LNCAP (cell line): Measurements from ENCODE around the gene DHRS9.

ENCODE experiments used
- TF ChIP-seq, protein P1 (sequence below): fragments of 450-650 bp; IDR thresholded peaks from 2 replicates; pipeline ENCODE4 v1.5.1; 2017; ENCODE audit warnings: mild to moderate bottlenecking

DHRS9 gene

GRCh38 chr2:169081551-169081950 is 12.2 kb downstream of the DHRS9 start:
- TF ChIP-seq, protein P1, sequence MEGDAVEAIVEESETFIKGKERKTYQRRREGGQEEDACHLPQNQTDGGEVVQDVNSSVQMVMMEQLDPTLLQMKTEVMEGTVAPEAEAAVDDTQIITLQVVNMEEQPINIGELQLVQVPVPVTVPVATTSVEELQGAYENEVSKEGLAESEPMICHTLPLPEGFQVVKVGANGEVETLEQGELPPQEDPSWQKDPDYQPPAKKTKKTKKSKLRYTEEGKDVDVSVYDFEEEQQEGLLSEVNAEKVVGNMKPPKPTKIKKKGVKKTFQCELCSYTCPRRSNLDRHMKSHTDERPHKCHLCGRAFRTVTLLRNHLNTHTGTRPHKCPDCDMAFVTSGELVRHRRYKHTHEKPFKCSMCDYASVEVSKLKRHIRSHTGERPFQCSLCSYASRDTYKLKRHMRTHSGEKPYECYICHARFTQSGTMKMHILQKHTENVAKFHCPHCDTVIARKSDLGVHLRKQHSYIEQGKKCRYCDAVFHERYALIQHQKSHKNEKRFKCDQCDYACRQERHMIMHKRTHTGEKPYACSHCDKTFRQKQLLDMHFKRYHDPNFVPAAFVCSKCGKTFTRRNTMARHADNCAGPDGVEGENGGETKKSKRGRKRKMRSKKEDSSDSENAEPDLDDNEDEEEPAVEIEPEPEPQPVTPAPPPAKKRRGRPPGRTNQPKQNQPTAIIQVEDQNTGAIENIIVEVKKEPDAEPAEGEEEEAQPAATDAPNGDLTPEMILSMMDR, result no peak

GRCh38 chr2:169082995-169083394 is 13.6 kb downstream of the DHRS9 start:
- TF ChIP-seq, protein P1, result no peak

- TF ChIP-seq, protein P1, result no peak
Measured at GRCh38 chr2:169086893-169087467, 17.6 kb downstream of the DHRS9 start.

- TF ChIP-seq, protein P1, result no peak
Measured at GRCh38 chr2:169087757-169088379, 18.5 kb downstream of the DHRS9 start.

GRCh38 chr2:169089182-169089581 is 19.8 kb downstream of the DHRS9 start:
- TF ChIP-seq, protein P1, result no peak

DNA sequence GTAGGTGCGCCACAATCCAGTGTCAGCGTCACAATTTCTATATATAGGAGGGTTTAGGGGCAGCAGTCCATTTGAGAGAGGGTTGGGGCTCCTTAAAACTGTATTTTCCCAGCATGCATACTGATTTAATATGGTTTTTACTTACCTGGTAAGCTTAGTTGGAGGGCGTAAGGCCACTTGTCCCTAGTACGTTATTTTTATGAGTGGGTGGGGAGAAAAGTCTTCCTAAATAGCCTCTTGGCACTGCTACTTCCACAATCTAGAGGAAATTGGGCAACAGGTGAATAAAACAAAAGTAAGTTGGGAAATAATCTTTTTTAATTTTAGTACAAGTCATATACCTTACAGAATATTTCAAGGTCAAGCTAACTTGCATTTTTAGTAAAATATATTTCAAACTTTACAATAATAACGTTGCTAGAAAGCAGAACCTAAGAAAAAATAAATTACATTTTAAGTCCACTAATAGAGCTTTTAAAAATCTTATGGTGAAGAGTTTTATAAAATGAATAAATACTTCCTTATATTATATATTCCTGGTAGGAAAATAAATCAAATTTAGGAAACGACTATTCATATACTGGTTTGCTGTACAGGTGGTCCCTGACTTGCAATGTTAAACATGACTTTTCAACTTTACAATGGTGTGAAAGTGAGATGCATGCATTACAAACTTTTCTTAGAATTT is 20.9 kb downstream of the DHRS9 start:
- TF ChIP-seq, protein P1, result no peak

DNA sequence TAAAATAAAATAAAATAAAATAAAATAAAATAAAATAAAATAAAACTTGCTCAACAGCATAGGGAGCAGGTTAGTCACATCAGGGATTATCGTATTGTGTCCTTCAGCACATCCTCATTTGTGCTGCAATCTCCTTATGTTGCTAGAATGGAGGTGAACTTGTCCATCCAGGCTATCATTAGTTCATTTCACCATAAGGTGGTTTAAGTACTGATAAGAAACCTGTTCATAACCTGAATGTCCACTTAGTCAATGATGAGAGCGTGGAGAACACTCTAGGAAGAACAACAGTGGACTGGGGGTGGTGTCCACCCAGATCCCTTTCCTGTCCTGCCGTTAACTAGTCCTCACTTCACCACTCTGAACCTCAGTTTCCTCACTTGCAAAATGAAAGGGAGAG is 21.9 kb downstream of the DHRS9 start:
- TF ChIP-seq, protein P1, result no peak
